ENCODE data around the gene DCAF8.

Gene DCAF8

DNA sequence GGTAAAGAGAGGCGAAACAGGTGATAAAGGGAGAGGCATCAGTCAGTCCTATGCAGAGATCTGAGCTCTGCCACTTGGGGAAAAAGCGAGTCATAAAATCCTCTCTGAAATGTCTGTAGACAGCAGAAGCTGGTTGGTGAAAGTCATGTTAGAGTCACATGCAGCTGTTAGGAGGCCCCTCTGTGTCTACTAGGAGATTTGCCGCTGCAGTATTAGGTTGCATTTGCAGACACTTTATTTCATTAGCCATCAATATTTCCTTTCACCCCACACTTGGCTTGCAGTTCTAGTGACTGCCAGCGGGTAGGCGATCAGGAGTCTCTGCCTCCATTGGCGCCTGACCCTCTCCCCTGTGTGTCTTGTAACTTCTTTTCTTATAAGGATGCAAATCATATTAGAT, 94.8 kb downstream of the DCAF8 start:
- no peak for DNase-seq

DNA sequence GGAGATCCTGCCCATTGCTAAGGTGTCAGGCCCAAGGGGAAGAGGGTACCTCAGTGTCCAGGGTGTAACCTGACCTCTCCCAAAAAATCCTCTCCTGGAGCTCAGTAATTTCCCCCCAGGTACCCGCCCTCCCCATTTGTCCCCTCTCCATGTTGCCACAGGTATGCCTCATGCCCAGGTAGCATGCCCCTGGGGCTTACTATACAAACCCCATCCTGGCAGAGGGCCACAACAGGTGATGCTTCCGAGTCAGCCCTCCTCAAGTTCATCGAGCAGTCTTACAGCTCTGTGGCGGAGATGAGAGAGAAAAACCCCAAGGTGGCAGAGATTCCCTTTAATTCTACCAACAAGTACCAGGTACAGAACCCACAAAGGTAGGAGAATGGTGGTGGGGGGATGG, 95.3 kb downstream of the DCAF8 start:
- DNase-seq: no peak

DNA sequence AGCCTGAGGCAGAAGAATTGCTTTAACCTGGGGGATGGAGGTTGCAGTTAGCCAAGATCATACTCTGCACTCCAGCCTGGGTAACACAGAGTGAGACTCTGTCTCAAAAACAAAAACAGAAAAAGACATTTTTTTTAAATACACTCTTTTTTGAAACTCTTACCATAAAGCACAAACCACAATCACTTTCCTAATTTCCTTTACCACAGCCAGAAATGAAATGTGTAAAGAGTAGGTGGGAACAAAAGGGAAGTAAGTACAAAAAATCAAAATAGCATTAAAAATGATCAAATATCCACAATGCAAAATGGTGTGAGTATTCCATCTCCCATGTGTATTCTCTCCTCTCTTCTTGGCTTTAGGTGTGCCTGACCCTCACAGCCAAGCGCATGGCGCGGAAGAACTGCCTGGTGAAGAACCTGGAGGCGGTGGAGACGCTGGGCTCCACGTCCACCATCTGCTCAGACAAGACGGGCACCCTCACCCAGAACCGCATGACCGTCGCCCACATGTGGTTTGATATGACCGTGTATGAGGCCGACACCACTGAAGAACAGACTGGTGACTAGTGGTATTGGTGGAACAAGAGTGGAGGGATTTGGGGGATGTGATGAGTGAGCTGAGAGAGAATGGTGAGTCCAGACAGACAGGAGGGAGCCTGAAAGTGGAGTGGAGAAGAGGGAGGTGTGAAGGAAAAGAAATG, 96.0 kb downstream of the DCAF8 start:
- no peak for DNase-seq

Measured in NK-92 treated with Interleukin-12 subunit alpha and Interleukin-12 subunit beta, amount 100 ng/mL, for 24 hours (cell line).